ENCODE data around the gene CCDC30. TPM values are rescaled to one million over a fixed set of nuclear protein-coding genes. Genes with fewer than 3 reads are reported as not detected.

CCDC30 gene
- total and polyA plus RNA-seq, 10 of the 15 experiments (the other 5 are each of a cell fraction or from before 2014, with no cell fraction given), result 0.46 to 1.8 (median 1.0) TPM

DNA sequence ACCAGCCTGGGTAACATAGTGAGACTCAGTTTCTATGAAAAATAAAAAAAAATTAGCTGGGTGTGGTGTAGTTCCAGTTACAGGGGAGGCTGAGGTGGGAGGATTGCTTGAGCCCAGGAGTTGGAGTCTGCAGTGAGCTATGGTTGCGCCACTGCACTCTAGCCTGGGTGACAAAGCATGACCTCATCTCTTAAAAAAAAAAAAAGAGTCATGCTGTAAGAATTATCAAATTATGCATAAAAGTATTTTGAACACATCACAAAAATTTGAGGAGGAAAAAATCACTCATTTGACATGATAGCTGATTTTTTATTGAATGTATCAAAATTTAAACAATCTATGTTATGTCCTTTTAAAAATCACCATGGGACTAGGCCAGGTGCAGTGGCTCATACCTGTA is 17.8 kb downstream of the CCDC30 start (continued):
- TF ChIP-seq CUX1 (IDR thresholded peaks at IDR 0.05; ENCODE audit: insufficient replicate concordance, low read depth, low read length), result no peak
- TF ChIP-seq ATF7 (IDR thresholded peaks at IDR 0.05; ENCODE audit: low read depth), result no peak
- TF ChIP-seq MXI1 (IDR thresholded peaks at IDR 0.05; ENCODE audit: low read depth, low read length), result no peak
- TF ChIP-seq ZNF24 (IDR thresholded peaks at IDR 0.05), result no peak
- TF ChIP-seq ZNF687 (IDR thresholded peaks at IDR 0.05), result no peak
- no peak for TF ChIP-seq NBN (IDR thresholded peaks at IDR 0.05)
- no peak for TF ChIP-seq ZSCAN29 (IDR thresholded peaks at IDR 0.05)
- TF ChIP-seq BACH1 (IDR thresholded peaks at IDR 0.05; ENCODE audit: borderline replicate concordance), result no peak
- TF ChIP-seq ETV6 (conservative IDR thresholded peaks at IDR 0.05 in 1 of 2, IDR thresholded peaks at IDR 0.05 in 1 of 2; ENCODE audit: borderline replicate concordance in 1 of 2, low read depth in 1 of 2), result no peak
- TF ChIP-seq NFXL1 (IDR thresholded peaks at IDR 0.05; ENCODE audit: borderline replicate concordance), result no peak
- TF ChIP-seq, protein P1, sequence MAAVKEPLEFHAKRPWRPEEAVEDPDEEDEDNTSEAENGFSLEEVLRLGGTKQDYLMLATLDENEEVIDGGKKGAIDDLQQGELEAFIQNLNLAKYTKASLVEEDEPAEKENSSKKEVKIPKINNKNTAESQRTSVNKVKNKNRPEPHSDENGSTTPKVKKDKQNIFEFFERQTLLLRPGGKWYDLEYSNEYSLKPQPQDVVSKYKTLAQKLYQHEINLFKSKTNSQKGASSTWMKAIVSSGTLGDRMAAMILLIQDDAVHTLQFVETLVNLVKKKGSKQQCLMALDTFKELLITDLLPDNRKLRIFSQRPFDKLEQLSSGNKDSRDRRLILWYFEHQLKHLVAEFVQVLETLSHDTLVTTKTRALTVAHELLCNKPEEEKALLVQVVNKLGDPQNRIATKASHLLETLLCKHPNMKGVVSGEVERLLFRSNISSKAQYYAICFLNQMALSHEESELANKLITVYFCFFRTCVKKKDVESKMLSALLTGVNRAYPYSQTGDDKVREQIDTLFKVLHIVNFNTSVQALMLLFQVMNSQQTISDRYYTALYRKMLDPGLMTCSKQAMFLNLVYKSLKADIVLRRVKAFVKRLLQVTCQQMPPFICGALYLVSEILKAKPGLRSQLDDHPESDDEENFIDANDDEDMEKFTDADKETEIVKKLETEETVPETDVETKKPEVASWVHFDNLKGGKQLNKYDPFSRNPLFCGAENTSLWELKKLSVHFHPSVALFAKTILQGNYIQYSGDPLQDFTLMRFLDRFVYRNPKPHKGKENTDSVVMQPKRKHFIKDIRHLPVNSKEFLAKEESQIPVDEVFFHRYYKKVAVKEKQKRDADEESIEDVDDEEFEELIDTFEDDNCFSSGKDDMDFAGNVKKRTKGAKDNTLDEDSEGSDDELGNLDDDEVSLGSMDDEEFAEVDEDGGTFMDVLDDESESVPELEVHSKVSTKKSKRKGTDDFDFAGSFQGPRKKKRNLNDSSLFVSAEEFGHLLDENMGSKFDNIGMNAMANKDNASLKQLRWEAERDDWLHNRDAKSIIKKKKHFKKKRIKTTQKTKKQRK (IDR thresholded peaks at IDR 0.05; ENCODE audit: low read depth, low read length), result no peak

Measured in GM12878 (cell line).